ENCODE measurements around the gene ZNF581.

GRCh38 chr19:55622242-55622969, 21.0 kb upstream of the ZNF581 start:
- TF ChIP-seq CTCF (IDR thresholded peaks at IDR 0.05): no peak
- no peak for TF ChIP-seq EP300 (IDR thresholded peaks at IDR 0.05)
- TF ChIP-seq POLR2A (IDR thresholded peaks at IDR 0.05): no peak

All from gastroesophageal sphincter (tissue), 3 donors.